GM20000 (cell line): ENCODE measurements around the gene VIPR2.

Experiments
- DNase-seq: peaks from one replicate; pipeline ENCODE4 v3.0.0; 2012; ENCODE audit warnings: low spot score
- CTCF ChIP-seq: IDR thresholded peaks from 2 replicates; pipeline ENCODE4 v1.5.1; 2012; ENCODE audit warnings: mild to moderate bottlenecking, control low read depth; ENCODE audit errors: extremely low read depth, missing control alignments

VIPR2 gene

GRCh38 chr7:159042581-159043101 is 102.0 kb downstream of the VIPR2 start:
- TF ChIP-seq CTCF, result no peak
- no peak for DNase-seq

GRCh38 chr7:159042103-159042502 is 102.6 kb downstream of the VIPR2 start:
- DNase-seq, result no peak
- no peak for TF ChIP-seq CTCF

- no peak for TF ChIP-seq CTCF
- no peak for DNase-seq
Measured at GRCh38 chr7:159040912-159041711, 103.6 kb downstream of the VIPR2 start.

GRCh38 chr7:159040146-159040545 is 104.5 kb downstream of the VIPR2 start:
- DNase-seq, result no peak
- no peak for TF ChIP-seq CTCF

GRCh38 chr7:159039716-159040115 is 105.0 kb downstream of the VIPR2 start:
- TF ChIP-seq CTCF, result no peak
- DNase-seq, result no peak

- DNase-seq, result no peak
- TF ChIP-seq CTCF, result no peak
Measured at GRCh38 chr7:159038066-159038465, 106.6 kb downstream of the VIPR2 start.

GRCh38 chr7:159036916-159037605 is 107.6 kb downstream of the VIPR2 start:
- DNase-seq, result no peak

More at GRCh38 chr7:159036916-159037605, 107.6 kb downstream of the VIPR2 start:
- no peak for TF ChIP-seq CTCF
